ENCODE measurements around the gene VAMP8. TPM values are rescaled to one million over a fixed set of nuclear protein-coding genes. Genes with fewer than 3 reads are reported as not detected.

Gene VAMP8
- total and polyA plus RNA-seq, 2 donors, result 133 to 433 TPM

Other genes starting within 250 kb of the VAMP8 start
- 27.4 TPM for gene TGOLN2, start 249.6 kb upstream of the VAMP8 start, total RNA-seq
- gene TGOLN2, start 249.6 kb upstream of the VAMP8 start, polyA plus RNA-seq, result 33.4 TPM
- gene RETSAT, start 223.1 kb upstream of the VAMP8 start, total RNA-seq, result 9.9 TPM
- 12.8 TPM for gene RETSAT, start 223.1 kb upstream of the VAMP8 start, polyA plus RNA-seq
- 10.0 TPM for gene ELMOD3, start 222.8 kb upstream of the VAMP8 start, total RNA-seq
- 21.7 TPM for gene ELMOD3, start 222.8 kb upstream of the VAMP8 start, polyA plus RNA-seq
- gene CAPG, start 167.2 kb upstream of the VAMP8 start, total RNA-seq, result 190 TPM
- 118 TPM for gene CAPG, start 167.2 kb upstream of the VAMP8 start, polyA plus RNA-seq
- 0.33 TPM for gene SH2D6, start 158.9 kb upstream of the VAMP8 start, total RNA-seq
- gene SH2D6, start 158.9 kb upstream of the VAMP8 start, polyA plus RNA-seq, result 0.55 TPM
- gene MAT2A, start 38.4 kb upstream of the VAMP8 start, total RNA-seq, result 78.4 TPM
- gene MAT2A, start 38.4 kb upstream of the VAMP8 start, polyA plus RNA-seq, result 98.0 TPM
- gene GGCX, start 16.1 kb upstream of the VAMP8 start, total RNA-seq, result 16.5 TPM
- gene GGCX, start 16.1 kb upstream of the VAMP8 start, polyA plus RNA-seq, result 17.8 TPM
- gene VAMP5, start 6.8 kb downstream of the VAMP8 start, total RNA-seq, result 19.0 TPM
- gene VAMP5, start 6.8 kb downstream of the VAMP8 start, polyA plus RNA-seq, result 93.2 TPM
- 180 TPM for gene RNF181, start 18.2 kb downstream of the VAMP8 start, total RNA-seq
- gene RNF181, start 18.2 kb downstream of the VAMP8 start, polyA plus RNA-seq, result 162 TPM
- 2.3 TPM for gene TMEM150A, start 25.1 kb downstream of the VAMP8 start, total RNA-seq
- gene TMEM150A, start 25.1 kb downstream of the VAMP8 start, polyA plus RNA-seq, result 15.9 TPM
- 27.0 TPM for gene C2orf68, start 34.5 kb downstream of the VAMP8 start, total RNA-seq
- 38.5 TPM for gene C2orf68, start 34.5 kb downstream of the VAMP8 start, polyA plus RNA-seq
- gene USP39, start 38.6 kb downstream of the VAMP8 start, total RNA-seq, result 69.3 TPM
- 42.5 TPM for gene USP39, start 38.6 kb downstream of the VAMP8 start, polyA plus RNA-seq
- gene SFTPB, start 90.6 kb downstream of the VAMP8 start, total RNA-seq, result 0.09 TPM
- 0.89 TPM for gene SFTPB, start 90.6 kb downstream of the VAMP8 start, polyA plus RNA-seq
- gene GNLY, start 116.8 kb downstream of the VAMP8 start, total RNA-seq, result 1.7 TPM
- 7.0 TPM for gene GNLY, start 116.8 kb downstream of the VAMP8 start, polyA plus RNA-seq
- 2.0 TPM for gene ATOH8, start 176.4 kb downstream of the VAMP8 start, total RNA-seq
- 19.1 TPM for gene ATOH8, start 176.4 kb downstream of the VAMP8 start, polyA plus RNA-seq